ENCODE data around the gene BAHCC1. TPM values are rescaled to one million over a fixed set of nuclear protein-coding genes. Genes with fewer than 3 reads are reported as not detected.

BAHCC1 gene
- total and polyA plus RNA-seq, 4 donors = 3.9 to 49.3 (median 19.8) TPM

GRCh38 chr17:81412490-81413093 is 17.3 kb downstream of the BAHCC1 start:
- DNase-seq (no peak), ATAC-seq (ENCODE audit: low FRiP score) (no peak)
- H3K9me3 ChIP-seq (ENCODE audit: control insufficient read depth, low read length) = no peaks in the 10 kb centered on the region
- no peak overlapping the region for H3K4me3 ChIP-seq (ENCODE audit: low read length in 2 of 2)
- WGBS, 2 donors = 81 to 84% methylated on average over 28 to 29 of the region's 29 CpGs
- H3K27me3 ChIP-seq (ENCODE audit: control insufficient read depth in 1 of 2, insufficient read depth in 2 of 2, low read length in 1 of 2) = no peaks in the 10 kb centered on the region
- no peaks in the 10 kb centered on the region for H3K4me1 ChIP-seq (ENCODE audit: control insufficient read depth in 1 of 2, insufficient read depth in 2 of 2, low read length in 2 of 2)
- no peaks in the 10 kb centered on the region for H3K36me3 ChIP-seq (ENCODE audit: control insufficient read depth in 1 of 2, insufficient read depth in 2 of 2, low read length in 1 of 2)
- no peak overlapping the region for H3K27ac ChIP-seq (ENCODE audit: low read depth in 1 of 2, low read length in 2 of 2)
- intact Hi-C loops (cut with DNase I) = no loop called here

DNA sequence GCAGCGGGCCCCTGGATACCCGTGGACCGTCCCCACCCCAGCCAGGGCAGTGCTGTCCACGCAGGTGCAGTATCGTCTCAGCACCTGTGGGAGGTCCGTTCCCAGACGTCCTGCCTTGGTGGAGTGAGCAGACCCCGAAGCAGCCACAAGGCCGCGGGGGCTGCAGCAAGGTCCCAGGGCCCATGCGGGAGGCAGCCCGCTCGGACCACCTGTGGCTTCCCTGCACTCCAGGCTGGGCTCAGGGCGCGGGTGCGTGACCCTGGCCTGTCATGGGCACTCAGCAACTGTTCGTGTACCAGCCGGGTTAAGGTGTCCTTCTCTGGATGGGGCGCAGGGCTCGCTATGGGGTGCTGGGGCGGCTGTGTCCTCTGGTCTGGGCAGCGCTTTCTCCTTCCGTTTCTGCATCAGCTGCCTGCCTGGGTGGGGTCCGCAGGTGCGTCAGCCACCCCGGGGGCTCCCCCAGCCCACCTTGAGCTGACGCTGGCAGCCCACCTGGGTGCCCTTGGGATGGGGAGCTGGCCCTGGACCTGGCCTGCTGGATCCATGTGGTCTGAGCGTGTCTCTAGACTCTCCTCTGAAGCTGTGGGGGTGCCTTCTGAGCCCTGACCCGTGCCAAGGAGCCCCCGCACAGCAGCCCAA is 18.4 kb downstream of the BAHCC1 start:
- DNase-seq (no peak), ATAC-seq (ENCODE audit: low FRiP score) (no peak)
- Histone ChIP-seq H3K4me3 (ENCODE audit: low read length in 2 of 2) (no peak overlapping the region), H3K9me3 (ENCODE audit: control insufficient read depth, low read length) (no peaks in the 10 kb centered on the region), H3K4me1 (ENCODE audit: control insufficient read depth in 1 of 2, insufficient read depth in 2 of 2, low read length in 2 of 2) (no peaks in the 10 kb centered on the region), H3K36me3 (ENCODE audit: control insufficient read depth in 1 of 2, insufficient read depth in 2 of 2, low read length in 1 of 2) (no peaks in the 10 kb centered on the region), H3K27me3 (ENCODE audit: control insufficient read depth in 1 of 2, insufficient read depth in 2 of 2, low read length in 1 of 2) (no peaks in the 10 kb centered on the region), H3K27ac (ENCODE audit: low read depth in 1 of 2, low read length in 2 of 2) (no peak overlapping the region)
- WGBS, 2 donors = 92 to 94% methylated on average over 30 of the region's 30 CpGs
- intact Hi-C loops (cut with DNase I) = no loop called here

DNA sequence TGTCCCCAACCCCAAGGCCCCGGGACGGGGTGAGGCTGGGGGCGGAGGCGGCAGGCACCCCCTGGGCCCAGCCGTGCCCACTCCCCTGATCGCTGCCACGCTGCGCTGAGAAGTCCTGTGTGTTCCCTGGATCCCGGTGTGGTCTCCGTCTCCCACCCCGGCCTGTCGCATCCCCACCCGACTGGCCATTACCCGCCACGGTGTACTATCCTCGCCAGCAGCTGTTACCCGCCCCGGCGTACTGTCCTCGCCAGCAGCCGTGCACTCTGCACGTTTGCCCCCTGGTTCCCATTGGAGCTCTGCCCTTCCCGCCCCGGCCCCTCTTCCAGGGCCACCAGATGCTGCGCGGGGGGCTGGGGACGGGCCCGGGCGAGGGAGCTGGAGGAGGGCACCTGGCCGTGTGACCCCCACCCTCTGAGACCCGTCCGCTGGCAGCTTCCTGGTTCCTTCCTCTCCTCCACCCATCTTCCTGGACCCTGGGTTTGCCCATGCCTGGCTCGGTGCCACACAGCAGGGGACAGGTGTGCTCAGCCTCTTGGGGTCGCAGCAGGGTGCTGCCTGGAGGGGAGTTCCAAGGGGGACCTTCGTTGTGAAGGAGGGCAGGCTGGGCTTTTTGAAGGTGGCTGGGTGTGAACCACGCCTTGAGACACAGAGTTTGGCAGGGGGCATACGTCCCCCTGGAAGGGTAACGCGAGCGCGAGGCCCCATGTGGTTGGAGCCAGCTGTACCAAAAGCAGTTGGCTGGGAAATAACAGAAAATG is 19.7 kb downstream of the BAHCC1 start:
- no peak overlapping the region for H3K27ac ChIP-seq (ENCODE audit: low read depth in 1 of 2, low read length in 2 of 2)
- intact Hi-C loops (cut with DNase I) = no loop called here
- ATAC-seq (ENCODE audit: low FRiP score) = no peak
- 89 to 90% methylated on average over 36 to 41 of the region's 41 CpGs for WGBS, 2 donors
- H3K27me3 ChIP-seq (ENCODE audit: control insufficient read depth in 1 of 2, insufficient read depth in 2 of 2, low read length in 1 of 2) = no peaks in the 10 kb centered on the region
- H3K9me3 ChIP-seq (ENCODE audit: control insufficient read depth, low read length) = no peaks in the 10 kb centered on the region
- H3K4me3 ChIP-seq (ENCODE audit: low read length in 2 of 2) = no peak overlapping the region
- no peaks in the 10 kb centered on the region for H3K4me1 ChIP-seq (ENCODE audit: control insufficient read depth in 1 of 2, insufficient read depth in 2 of 2, low read length in 2 of 2)
- no peaks in the 10 kb centered on the region for H3K36me3 ChIP-seq (ENCODE audit: control insufficient read depth in 1 of 2, insufficient read depth in 2 of 2, low read length in 1 of 2)
- DNase-seq = no peak

- no peak overlapping the region for H3K27ac ChIP-seq (ENCODE audit: low read depth in 1 of 2, low read length in 2 of 2)
- no peaks in the 10 kb centered on the region for H3K36me3 ChIP-seq (ENCODE audit: control insufficient read depth in 1 of 2, insufficient read depth in 2 of 2, low read length in 1 of 2)
- DNase-seq (no peak), ATAC-seq (ENCODE audit: low FRiP score) (no peak)
- H3K9me3 ChIP-seq (ENCODE audit: control insufficient read depth, low read length) = no peaks in the 10 kb centered on the region
- 96 to 97% methylated on average over 15 of the region's 15 CpGs for WGBS, 2 donors
- intact Hi-C loops (cut with DNase I) = no loop called here
- H3K4me3 ChIP-seq (ENCODE audit: low read length in 2 of 2) = no peak overlapping the region
- no peaks in the 10 kb centered on the region for H3K27me3 ChIP-seq (ENCODE audit: control insufficient read depth in 1 of 2, insufficient read depth in 2 of 2, low read length in 1 of 2)
- no peaks in the 10 kb centered on the region for H3K4me1 ChIP-seq (ENCODE audit: control insufficient read depth in 1 of 2, insufficient read depth in 2 of 2, low read length in 2 of 2)
Measured at GRCh38 chr17:81415681-81416080, 20.4 kb downstream of the BAHCC1 start.

DNA sequence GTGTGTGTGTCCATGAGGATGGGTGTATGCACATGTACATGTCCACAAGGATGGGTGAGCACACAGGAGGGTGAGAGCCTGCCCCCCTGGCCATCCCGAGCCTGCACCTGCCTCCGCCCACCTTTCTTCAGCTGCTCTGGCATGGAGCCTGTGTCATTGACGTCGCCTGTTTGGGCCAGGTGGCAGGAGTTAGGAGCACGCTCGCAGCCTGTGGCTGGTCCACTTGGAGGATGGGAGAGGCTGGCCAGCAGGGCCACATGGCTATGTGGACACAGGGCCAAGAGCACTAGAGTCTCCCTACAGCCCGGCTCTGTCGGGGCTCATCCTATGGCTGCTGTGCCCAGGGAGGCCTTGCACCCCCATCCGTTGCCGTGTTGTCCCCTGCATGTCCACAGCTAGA is 21.4 kb downstream of the BAHCC1 start:
- ATAC-seq (ENCODE audit: low FRiP score) (no peak), DNase-seq (no peak)
- H3K4me1 ChIP-seq (ENCODE audit: control insufficient read depth in 1 of 2, insufficient read depth in 2 of 2, low read length in 2 of 2) = no peaks in the 10 kb centered on the region
- intact Hi-C loops (cut with DNase I) = loop anchor here in 1 of 2 donors (1.0 kb wide), 1 partner anchor 11 kb away; no protein-coding TSS in a partner anchor
- no peaks in the 10 kb centered on the region for H3K27me3 ChIP-seq (ENCODE audit: control insufficient read depth in 1 of 2, insufficient read depth in 2 of 2, low read length in 1 of 2)
- H3K9me3 ChIP-seq (ENCODE audit: control insufficient read depth, low read length) = no peaks in the 10 kb centered on the region
- H3K36me3 ChIP-seq (ENCODE audit: control insufficient read depth in 1 of 2, insufficient read depth in 2 of 2, low read length in 1 of 2) = no peaks in the 10 kb centered on the region
- WGBS, 2 donors = 77 to 79% methylated on average over 10 of the region's 10 CpGs
- H3K4me3 ChIP-seq (ENCODE audit: low read length in 2 of 2) = no peak overlapping the region
- H3K27ac ChIP-seq (ENCODE audit: low read depth in 1 of 2, low read length in 2 of 2) = peak overlapping the region; percentile 19 to 71

DNA sequence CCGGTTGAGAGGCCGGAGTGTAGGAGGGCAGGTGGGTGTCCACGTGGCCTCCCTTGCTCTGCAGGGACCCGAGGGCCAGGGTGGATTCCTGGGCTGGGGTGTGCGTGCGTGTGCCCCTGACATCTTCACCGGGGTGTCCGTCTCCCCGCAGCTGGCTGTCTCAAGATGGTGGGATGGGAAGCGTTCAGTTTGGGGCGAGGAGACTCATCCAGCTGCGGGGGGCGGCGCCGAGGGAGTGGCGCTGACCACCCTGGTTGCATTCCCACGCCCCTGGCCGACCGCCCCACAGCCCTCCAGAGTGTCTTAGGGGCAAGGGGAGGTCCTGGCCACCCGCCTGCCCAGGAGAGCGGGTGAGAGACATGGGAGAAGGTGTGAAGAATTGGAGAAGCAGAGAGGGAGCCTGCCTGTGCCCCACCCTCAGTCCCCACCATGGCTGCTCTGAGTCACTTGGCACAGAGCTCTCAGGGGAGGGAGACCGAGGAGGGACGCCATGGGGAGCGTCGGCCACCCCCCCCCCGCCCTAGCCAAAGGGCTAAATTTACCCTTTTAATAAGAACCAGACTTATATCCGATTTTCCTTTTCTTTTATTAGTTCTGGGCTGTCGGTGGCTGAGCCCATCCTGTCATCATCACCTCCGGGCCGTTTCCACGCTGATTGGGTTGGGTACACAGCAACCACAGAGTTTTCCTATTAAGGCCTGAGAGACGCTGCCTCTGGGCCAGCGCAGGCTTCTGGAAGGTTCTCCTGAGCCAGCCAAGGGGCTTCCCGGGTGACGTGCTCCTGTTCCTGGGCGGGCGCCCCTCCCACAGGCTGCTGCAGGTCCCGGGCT is 22.0 kb downstream of the BAHCC1 start:
- Histone ChIP-seq H3K36me3 (ENCODE audit: control insufficient read depth in 1 of 2, insufficient read depth in 2 of 2, low read length in 1 of 2) (no peaks in the 10 kb centered on the region), H3K4me1 (ENCODE audit: control insufficient read depth in 1 of 2, insufficient read depth in 2 of 2, low read length in 2 of 2) (no peaks in the 10 kb centered on the region), H3K4me3 (ENCODE audit: low read length in 2 of 2) (no peak overlapping the region), H3K27me3 (ENCODE audit: control insufficient read depth in 1 of 2, insufficient read depth in 2 of 2, low read length in 1 of 2) (no peaks in the 10 kb centered on the region), H3K27ac (ENCODE audit: low read depth in 1 of 2, low read length in 2 of 2) (peak overlapping the region; percentile 19 to 96), H3K9me3 (ENCODE audit: control insufficient read depth, low read length) (no peaks in the 10 kb centered on the region)
- DNase-seq (peak; percentile 92 to 94), ATAC-seq (ENCODE audit: low FRiP score) (peak; percentile 20)
- 49 to 50% methylated on average over 34 to 38 of the region's 38 CpGs for WGBS, 2 donors
- intact Hi-C loops (cut with DNase I) = loop anchor here in 1 of 2 donors (1.0 kb wide), 1 partner anchor 12 kb away; no protein-coding TSS in a partner anchor

- ATAC-seq (ENCODE audit: low FRiP score) (no peak), DNase-seq (no peak)
- no peaks in the 10 kb centered on the region for H3K9me3 ChIP-seq (ENCODE audit: control insufficient read depth, low read length)
- peak overlapping the region; percentile 34 to 96 for H3K27ac ChIP-seq (ENCODE audit: low read depth in 1 of 2, low read length in 2 of 2)
- 44 to 45% methylated on average over 23 of the region's 23 CpGs for WGBS, 2 donors
- no peaks in the 10 kb centered on the region for H3K36me3 ChIP-seq (ENCODE audit: control insufficient read depth in 1 of 2, insufficient read depth in 2 of 2, low read length in 1 of 2)
- no peak overlapping the region for H3K4me3 ChIP-seq (ENCODE audit: low read length in 2 of 2)
- intact Hi-C loops (cut with DNase I) = loop anchor here in 1 of 2 donors (1.0 kb wide), 1 partner anchor 13 kb away; no protein-coding TSS in a partner anchor
- H3K4me1 ChIP-seq (ENCODE audit: control insufficient read depth in 1 of 2, insufficient read depth in 2 of 2, low read length in 2 of 2) = no peaks in the 10 kb centered on the region
- H3K27me3 ChIP-seq (ENCODE audit: control insufficient read depth in 1 of 2, insufficient read depth in 2 of 2, low read length in 1 of 2) = no peaks in the 10 kb centered on the region
Measured at GRCh38 chr17:81417879-81418709, 22.8 kb downstream of the BAHCC1 start.
